ENCODE data around the gene TRHDE.

Gene TRHDE

GRCh38 chr12:72273499-72273837 lies 1.3 kb downstream of the TRHDE start:
- Histone ChIP-seq H3K4me1 (ENCODE audit: control insufficient read depth in 2 of 2, insufficient read depth in 2 of 2, low read length in 2 of 2) (no peaks in the 10 kb centered on the region), H3K9me3 (ENCODE audit: control insufficient read depth in 2 of 2, low read length in 2 of 2) (no peaks in the 10 kb centered on the region), H3K36me3 (ENCODE audit: control insufficient read depth in 2 of 2, insufficient read depth in 2 of 2, low read length in 2 of 2) (no peaks in the 10 kb centered on the region), H3K9ac (ENCODE audit: low read depth in 1 of 2, low read length in 2 of 2) (no peak overlapping the region), H3K27ac (ENCODE audit: low read depth in 2 of 2, low read length in 2 of 2) (no peak overlapping the region), H3K4me3 (ENCODE audit: low read length in 2 of 2) (no peak overlapping the region), H3K27me3 (ENCODE audit: control insufficient read depth in 2 of 2, insufficient read depth in 2 of 2, low read length in 2 of 2) (peaks cover 12 to 19% of the 10 kb centered on the region in 2 donors)

GRCh38 chr12:72273851-72274351 lies 1.7 kb downstream of the TRHDE start:
- no peak overlapping the region for H3K9ac ChIP-seq (ENCODE audit: low read depth in 1 of 2, low read length in 2 of 2)
- no peak overlapping the region for H3K4me3 ChIP-seq (ENCODE audit: low read length in 2 of 2)
- H3K9me3 ChIP-seq (ENCODE audit: control insufficient read depth in 2 of 2, low read length in 2 of 2): no peaks in the 10 kb centered on the region
- no peak overlapping the region for H3K27ac ChIP-seq (ENCODE audit: low read depth in 2 of 2, low read length in 2 of 2)
- peaks cover 12 to 19% of the 10 kb centered on the region in 2 donors for H3K27me3 ChIP-seq (ENCODE audit: control insufficient read depth in 2 of 2, insufficient read depth in 2 of 2, low read length in 2 of 2)
- no peaks in the 10 kb centered on the region for H3K36me3 ChIP-seq (ENCODE audit: control insufficient read depth in 2 of 2, insufficient read depth in 2 of 2, low read length in 2 of 2)
- H3K4me1 ChIP-seq (ENCODE audit: control insufficient read depth in 2 of 2, insufficient read depth in 2 of 2, low read length in 2 of 2): no peaks in the 10 kb centered on the region

GRCh38 chr12:72274931-72275330 lies 2.8 kb downstream of the TRHDE start:
- H3K27me3 ChIP-seq (ENCODE audit: control insufficient read depth in 2 of 2, insufficient read depth in 2 of 2, low read length in 2 of 2): peaks cover 12 to 17% of the 10 kb centered on the region in 2 donors
- no peak overlapping the region for H3K9ac ChIP-seq (ENCODE audit: low read depth in 1 of 2, low read length in 2 of 2)

GRCh38 chr12:72275526-72275925 lies 3.4 kb downstream of the TRHDE start:
- Histone ChIP-seq H3K4me3 (ENCODE audit: low read length in 2 of 2) (no peak overlapping the region), H3K27me3 (ENCODE audit: control insufficient read depth in 2 of 2, insufficient read depth in 2 of 2, low read length in 2 of 2) (peaks cover 12 to 17% of the 10 kb centered on the region in 2 donors), H3K27ac (ENCODE audit: low read depth in 2 of 2, low read length in 2 of 2) (no peak overlapping the region), H3K4me1 (ENCODE audit: control insufficient read depth in 2 of 2, insufficient read depth in 2 of 2, low read length in 2 of 2) (no peaks in the 10 kb centered on the region), H3K9ac (ENCODE audit: low read depth in 1 of 2, low read length in 2 of 2) (no peak overlapping the region), H3K9me3 (ENCODE audit: control insufficient read depth in 2 of 2, low read length in 2 of 2) (no peaks in the 10 kb centered on the region), H3K36me3 (ENCODE audit: control insufficient read depth in 2 of 2, insufficient read depth in 2 of 2, low read length in 2 of 2) (no peaks in the 10 kb centered on the region)

More at GRCh38 chr12:72274931-72275330, 2.8 kb downstream of the TRHDE start:
- no peaks in the 10 kb centered on the region for H3K9me3 ChIP-seq (ENCODE audit: control insufficient read depth in 2 of 2, low read length in 2 of 2)
- no peak overlapping the region for H3K4me3 ChIP-seq (ENCODE audit: low read length in 2 of 2)
- H3K36me3 ChIP-seq (ENCODE audit: control insufficient read depth in 2 of 2, insufficient read depth in 2 of 2, low read length in 2 of 2): no peaks in the 10 kb centered on the region
- no peaks in the 10 kb centered on the region for H3K4me1 ChIP-seq (ENCODE audit: control insufficient read depth in 2 of 2, insufficient read depth in 2 of 2, low read length in 2 of 2)
- H3K27ac ChIP-seq (ENCODE audit: low read depth in 2 of 2, low read length in 2 of 2): no peak overlapping the region

GRCh38 chr12:72276181-72276805 lies 4.1 kb downstream of the TRHDE start:
- H3K9me3 ChIP-seq (ENCODE audit: control insufficient read depth in 2 of 2, low read length in 2 of 2): no peaks in the 10 kb centered on the region
- H3K36me3 ChIP-seq (ENCODE audit: control insufficient read depth in 2 of 2, insufficient read depth in 2 of 2, low read length in 2 of 2): no peaks in the 10 kb centered on the region
- H3K9ac ChIP-seq (ENCODE audit: low read depth in 1 of 2, low read length in 2 of 2): no peak overlapping the region
- H3K27ac ChIP-seq (ENCODE audit: low read depth in 2 of 2, low read length in 2 of 2): no peak overlapping the region
- peaks cover 10 to 15% of the 10 kb centered on the region in 2 donors for H3K27me3 ChIP-seq (ENCODE audit: control insufficient read depth in 2 of 2, insufficient read depth in 2 of 2, low read length in 2 of 2)
- no peak overlapping the region for H3K4me3 ChIP-seq (ENCODE audit: low read length in 2 of 2)
- no peaks in the 10 kb centered on the region for H3K4me1 ChIP-seq (ENCODE audit: control insufficient read depth in 2 of 2, insufficient read depth in 2 of 2, low read length in 2 of 2)

- Histone ChIP-seq H3K27ac (ENCODE audit: low read depth in 2 of 2, low read length in 2 of 2) (no peak overlapping the region), H3K36me3 (ENCODE audit: control insufficient read depth in 2 of 2, insufficient read depth in 2 of 2, low read length in 2 of 2) (no peaks in the 10 kb centered on the region), H3K27me3 (ENCODE audit: control insufficient read depth in 2 of 2, insufficient read depth in 2 of 2, low read length in 2 of 2) (peaks cover 5 to 12% of the 10 kb centered on the region in 2 donors)
These were observed 5.2 kb downstream of the TRHDE start for GRCh38 chr12:72277415-72277814.

GRCh38 chr12:72278894-72279293 lies 6.7 kb downstream of the TRHDE start:
- no peaks in the 10 kb centered on the region for H3K9me3 ChIP-seq (ENCODE audit: control insufficient read depth in 2 of 2, low read length in 2 of 2)
- no peaks in the 10 kb centered on the region for H3K36me3 ChIP-seq (ENCODE audit: control insufficient read depth in 2 of 2, insufficient read depth in 2 of 2, low read length in 2 of 2)
- peaks cover 0 to 6% of the 10 kb centered on the region in 2 donors for H3K27me3 ChIP-seq (ENCODE audit: control insufficient read depth in 2 of 2, insufficient read depth in 2 of 2, low read length in 2 of 2)
- H3K4me1 ChIP-seq (ENCODE audit: control insufficient read depth in 2 of 2, insufficient read depth in 2 of 2, low read length in 2 of 2): no peaks in the 10 kb centered on the region
- no peak overlapping the region for H3K27ac ChIP-seq (ENCODE audit: low read depth in 2 of 2, low read length in 2 of 2)
- H3K9ac ChIP-seq (ENCODE audit: low read depth in 1 of 2, low read length in 2 of 2): no peak overlapping the region
- H3K4me3 ChIP-seq (ENCODE audit: low read length in 2 of 2): no peak overlapping the region

More at GRCh38 chr12:72277415-72277814, 5.2 kb downstream of the TRHDE start:
- Histone ChIP-seq H3K4me3 (ENCODE audit: low read length in 2 of 2) (no peak overlapping the region), H3K9me3 (ENCODE audit: control insufficient read depth in 2 of 2, low read length in 2 of 2) (no peaks in the 10 kb centered on the region), H3K4me1 (ENCODE audit: control insufficient read depth in 2 of 2, insufficient read depth in 2 of 2, low read length in 2 of 2) (no peaks in the 10 kb centered on the region), H3K9ac (ENCODE audit: low read depth in 1 of 2, low read length in 2 of 2) (no peak overlapping the region)

- no peaks in the 10 kb centered on the region for H3K9me3 ChIP-seq (ENCODE audit: control insufficient read depth in 2 of 2, low read length in 2 of 2)
- H3K27ac ChIP-seq (ENCODE audit: low read depth in 2 of 2, low read length in 2 of 2): no peak overlapping the region
- no peaks in the 10 kb centered on the region for H3K36me3 ChIP-seq (ENCODE audit: control insufficient read depth in 2 of 2, insufficient read depth in 2 of 2, low read length in 2 of 2)
- H3K9ac ChIP-seq (ENCODE audit: low read depth in 1 of 2, low read length in 2 of 2): no peak overlapping the region
- no peaks in the 10 kb centered on the region for H3K4me1 ChIP-seq (ENCODE audit: control insufficient read depth in 2 of 2, insufficient read depth in 2 of 2, low read length in 2 of 2)
- no peaks in the 10 kb centered on the region for H3K27me3 ChIP-seq (ENCODE audit: control insufficient read depth in 2 of 2, insufficient read depth in 2 of 2, low read length in 2 of 2)
- no peak overlapping the region for H3K4me3 ChIP-seq (ENCODE audit: low read length in 2 of 2)
These were observed 9.0 kb downstream of the TRHDE start for GRCh38 chr12:72281126-72281525.

- H3K4me1 ChIP-seq (ENCODE audit: control insufficient read depth in 2 of 2, insufficient read depth in 2 of 2, low read length in 2 of 2): no peaks in the 10 kb centered on the region
- no peaks in the 10 kb centered on the region for H3K9me3 ChIP-seq (ENCODE audit: control insufficient read depth in 2 of 2, low read length in 2 of 2)
These were observed 10.6 kb downstream of the TRHDE start for GRCh38 chr12:72282721-72283120.

GRCh38 chr12:72285861-72286260 lies 13.7 kb downstream of the TRHDE start:
- H3K27ac ChIP-seq (ENCODE audit: low read depth in 2 of 2, low read length in 2 of 2): no peak overlapping the region
- no peaks in the 10 kb centered on the region for H3K9me3 ChIP-seq (ENCODE audit: control insufficient read depth in 2 of 2, low read length in 2 of 2)
- no peaks in the 10 kb centered on the region for H3K36me3 ChIP-seq (ENCODE audit: control insufficient read depth in 2 of 2, insufficient read depth in 2 of 2, low read length in 2 of 2)
- H3K4me3 ChIP-seq (ENCODE audit: low read length in 2 of 2): no peak overlapping the region
- H3K27me3 ChIP-seq (ENCODE audit: control insufficient read depth in 2 of 2, insufficient read depth in 2 of 2, low read length in 2 of 2): no peaks in the 10 kb centered on the region
- no peaks in the 10 kb centered on the region for H3K4me1 ChIP-seq (ENCODE audit: control insufficient read depth in 2 of 2, insufficient read depth in 2 of 2, low read length in 2 of 2)
- no peak overlapping the region for H3K9ac ChIP-seq (ENCODE audit: low read depth in 1 of 2, low read length in 2 of 2)

More at GRCh38 chr12:72282721-72283120, 10.6 kb downstream of the TRHDE start:
- Histone ChIP-seq H3K9ac (ENCODE audit: low read depth in 1 of 2, low read length in 2 of 2) (no peak overlapping the region), H3K36me3 (ENCODE audit: control insufficient read depth in 2 of 2, insufficient read depth in 2 of 2, low read length in 2 of 2) (no peaks in the 10 kb centered on the region), H3K4me3 (ENCODE audit: low read length in 2 of 2) (no peak overlapping the region), H3K27ac (ENCODE audit: low read depth in 2 of 2, low read length in 2 of 2) (no peak overlapping the region), H3K27me3 (ENCODE audit: control insufficient read depth in 2 of 2, insufficient read depth in 2 of 2, low read length in 2 of 2) (no peaks in the 10 kb centered on the region)

Measured in mucosa of rectum (tissue), 2 donors.